Esophagus muscularis mucosa (tissue), 4 donors: ENCODE results near the gene AADACL4. TPM values are rescaled to one million over a fixed set of nuclear protein-coding genes. Genes with fewer than 3 reads are reported as not detected.

Experiments used
- DNase-seq: peaks from one replicate; pipeline ENCODE4 v3.0.0-alpha.2; 2017; ENCODE audit errors: extremely low spot score
- H3K27ac ChIP-seq, 4 donors: fragments of 200-600 bp; sonication (generic); replicated peaks in 1 of 4; 1 replicate in 3 of 4; 2 replicates in 1 of 4; pipeline ENCODE4 v1.5.1; 2016 to 2019; ENCODE audit warnings: mild to moderate bottlenecking in 1 of 4
- H3K27me3 ChIP-seq, 4 donors: fragments of 200-600 bp; sonication (generic); one replicate each; pipeline versions ENCODE4 v1.5.1 to v1.6.0; 2016 to 2019
- H3K36me3 ChIP-seq, 4 donors: fragments of 200-600 bp; sonication (generic); one replicate each; pipeline ENCODE4 v1.5.1; 2016 to 2019
- H3K4me1 ChIP-seq, 4 donors: fragments of 200-600 bp; sonication (generic); one replicate each; pipeline ENCODE4 v1.5.1; 2016 to 2019
- H3K4me3 ChIP-seq, 4 donors: fragments of 200-600 bp; sonication (generic); 1 replicate in 2 of 4; 2 replicates in 2 of 4; pipeline ENCODE4 v1.5.1; 2016 to 2019; ENCODE audit warnings: mild to moderate bottlenecking in 4 of 4, moderate library complexity in 1 of 4
- H3K9me3 ChIP-seq, 4 donors: fragments of 200-600 bp; sonication (generic); 1 replicate in 3 of 4; 2 replicates in 1 of 4; pipeline ENCODE4 v1.5.1; 2016 to 2019
- CTCF ChIP-seq, 3 experiments: fragments of 200-600 bp in 2 of 3; fragments of 450-650 bp in 1 of 3; sonication (generic) in 2 of 3; IDR thresholded peaks; one replicate each; pipeline ENCODE4 v1.5.1; 2017 to 2019; ENCODE audit warnings: antibody characterized with exemption in 3 of 3, mild to moderate bottlenecking in 2 of 3, moderate library complexity in 1 of 3
- EP300 ChIP-seq: sonication (generic); formaldehyde crosslinking; IDR thresholded peaks from one replicate; pipeline ENCODE4 v1.6.1; 2017; ENCODE audit warnings: antibody characterized with exemption
- POLR2A ChIP-seq: fragments of 450-650 bp; IDR thresholded peaks from one replicate; pipeline ENCODE4 v1.6.1; 2017; ENCODE audit warnings: antibody characterized with exemption, moderate library complexity, mild to moderate bottlenecking, low read depth
- POLR2AphosphoS5 ChIP-seq, 2 donors: sonication (generic); formaldehyde crosslinking; IDR thresholded peaks; one replicate each; pipeline ENCODE4 v1.6.1; 2017; ENCODE audit warnings: antibody characterized with exemption in 2 of 2
- WGBS: methylation state at CpG from one replicate; pipeline ENCODE4 v1.1.5; 2018; 5-methylcytosine and 5-hydroxymethylcytosine counted together
- intact Hi-C: fragments of 100-400 bp; cut with DNase I; formaldehyde crosslinking; loops from one replicate; pipeline ENCODE4 v1.15.1; 2023
- total RNA-seq, 4 donors: library from RNA; depleted of rRNA; stranded (reverse); fragments of >200 nt; gene quantifications; one replicate each; pipeline versions ENCODE4 v1.1.0 to v1.2.1, GENCODE V29; 2016

The AADACL4 gene
- not detected for total RNA-seq

- no peaks in the 10 kb centered on the region for H3K36me3 ChIP-seq
- intact Hi-C loops, result no loop called here
- WGBS, result 95% methylated on average over 7 of the region's 7 CpGs
- DNase-seq, result no peak
- H3K4me1 ChIP-seq, result no peaks in the 10 kb centered on the region
- no peak within 1 kb of the TSS for H3K4me3 ChIP-seq
- H3K27me3 ChIP-seq, result no peaks in the 10 kb centered on the region
- no peak within 1 kb of the TSS for H3K27ac ChIP-seq
- TF ChIP-seq POLR2A, result no peak
- TF ChIP-seq EP300, result no peak
- no peak for TF ChIP-seq CTCF (IDR thresholded peaks at IDR 0.05)
- no peak for TF ChIP-seq POLR2AphosphoS5 (IDR thresholded peaks at IDR 0.05)
- H3K9me3 ChIP-seq, result peaks cover 0 to 27% (median 23%) of the 10 kb centered on the region in 4 donors
Measured at GRCh38 chr1:12643785-12644184, at the start of gene AADACL4. Gene AADACL4 (plus strand): TSS chr1:12644085. CDS start chr1:12644547, 462 bp downstream.

- peak overlapping the region in 3 of 4 donors; percentile 47 to 57 (median 47) for H3K4me3 ChIP-seq
- H3K9me3 ChIP-seq, result no peaks in the 10 kb centered on the region
- peaks cover 98 to 100% (median 98%) of the 10 kb centered on the region in 4 donors for H3K4me1 ChIP-seq
- no peak for DNase-seq
- H3K36me3 ChIP-seq, result peaks cover 0 to 4% (median 0%) of the 10 kb centered on the region in 4 donors
- WGBS, result 82% methylated on average over 6 of the region's 6 CpGs
- peak overlapping the region; percentile 92 to 95 (median 94) for H3K27ac ChIP-seq
- H3K27me3 ChIP-seq, result no peaks in the 10 kb centered on the region
- intact Hi-C loops, result loop anchor here (5.0 kb wide), 2 partner anchors 37 to 52 kb away; no protein-coding TSS in a partner anchor
- TF ChIP-seq EP300, result no peak
- peak in 1 of 3 experiments; percentile 5 for TF ChIP-seq CTCF (IDR thresholded peaks at IDR 0.05)
Measured at GRCh38 chr1:12594490-12594889, 49.4 kb upstream of the AADACL4 start.

GRCh38 chr1:12594966-12595756 lies 48.7 kb upstream of the AADACL4 start:
- peak; percentile 63 to 72 for TF ChIP-seq POLR2AphosphoS5 (IDR thresholded peaks at IDR 0.05)
- no peak for TF ChIP-seq EP300
- WGBS, result 10% methylated on average over 37 of the region's 47 CpGs
- Histone ChIP-seq H3K27me3 (no peaks in the 10 kb centered on the region), H3K4me1 (peaks cover 98 to 100% (median 100%) of the 10 kb centered on the region in 4 donors), H3K9me3 (no peaks in the 10 kb centered on the region), H3K36me3 (peaks cover 0 to 4% (median 0%) of the 10 kb centered on the region in 4 donors), H3K4me3 (peak overlapping the region; percentile 47 to 57 (median 50)), H3K27ac (peak overlapping the region; percentile 92 to 95 (median 94))
- intact Hi-C loops, result loop anchor here (5.0 kb wide), 3 partner anchors 38 to 138 kb away; no protein-coding TSS in a partner anchor
- peak; percentile 94 for DNase-seq

GRCh38 chr1:12595757-12596006 lies 48.2 kb upstream of the AADACL4 start:
- no peak for TF ChIP-seq CTCF (IDR thresholded peaks at IDR 0.05)
- TF ChIP-seq POLR2AphosphoS5 (IDR thresholded peaks at IDR 0.05), result no peak
- TF ChIP-seq POLR2A, result no peak
- TF ChIP-seq EP300, result no peak
- peak overlapping the region; percentile 47 to 57 (median 50) for H3K4me3 ChIP-seq
- no peaks in the 10 kb centered on the region for H3K27me3 ChIP-seq
- 4% methylated on average over 18 of the region's 18 CpGs for WGBS
- peaks cover 0 to 4% (median 0%) of the 10 kb centered on the region in 4 donors for H3K36me3 ChIP-seq
- no peak for DNase-seq
- peak overlapping the region; percentile 92 to 95 (median 94) for H3K27ac ChIP-seq
- no peaks in the 10 kb centered on the region for H3K9me3 ChIP-seq
- intact Hi-C loops, result loop anchor here (5.0 kb wide), 1 partner anchor 138 kb away; no protein-coding TSS in a partner anchor
- H3K4me1 ChIP-seq, result peaks cover 98 to 100% (median 100%) of the 10 kb centered on the region in 4 donors

- Histone ChIP-seq H3K9me3 (no peaks in the 10 kb centered on the region), H3K4me1 (peaks cover 98 to 100% (median 100%) of the 10 kb centered on the region in 4 donors), H3K4me3 (peak overlapping the region; percentile 47 to 57 (median 50)), H3K27me3 (no peaks in the 10 kb centered on the region), H3K36me3 (peaks cover 0 to 4% (median 0%) of the 10 kb centered on the region in 4 donors), H3K27ac (peak overlapping the region; percentile 92 to 95 (median 94))
- no CpG with 5 or more reads among the region's 39 CpGs for WGBS
- DNase-seq, result peak; percentile 97
- TF ChIP-seq POLR2A, result peak; percentile 7
- no peak for TF ChIP-seq CTCF (IDR thresholded peaks at IDR 0.05)
- peak; percentile 79 to 92 for TF ChIP-seq POLR2AphosphoS5 (IDR thresholded peaks at IDR 0.05)
- peak; percentile 85 for TF ChIP-seq EP300
- intact Hi-C loops, result loop anchor here (5.0 kb wide), 1 partner anchor 139 kb away; no protein-coding TSS in a partner anchor
Measured at GRCh38 chr1:12596007-12596821, 47.7 kb upstream of the AADACL4 start.
